ENCODE data around the gene LRP1-AS.

LRP1-AS gene

GRCh38 chr12:57098546-57098945, 48.9 kb downstream of the LRP1-AS start:
- DNase-seq (ENCODE audit: low read depth): no peak

- DNase-seq (ENCODE audit: low read depth): no peak
Observed at GRCh38 chr12:57097554-57097835, 49.9 kb downstream of the LRP1-AS start.

GRCh38 chr12:57096748-57097553, 50.5 kb downstream of the LRP1-AS start:
- DNase-seq (ENCODE audit: low read depth): no peak

- DNase-seq (ENCODE audit: low read depth): no peak
Observed at GRCh38 chr12:57096099-57096572, 51.3 kb downstream of the LRP1-AS start.

- DNase-seq (ENCODE audit: low read depth): no peak
Observed at GRCh38 chr12:57095440-57095839, 52.0 kb downstream of the LRP1-AS start.

All from stimulated activated CD4-positive, alpha-beta T cell treated with anti-CD3 and anti-CD28 coated beads, Interleukin-2, amount 100 ng/mL, for 4 hours (primary cell).